CD4-positive, alpha-beta memory T cell (primary cell): ENCODE results near the gene WDR81. TPM values are rescaled to one million over a fixed set of nuclear protein-coding genes. Genes with fewer than 3 reads are reported as not detected.
"Not testable (repeated sequence)": the region's sequence is repeated elsewhere in the genome, so short reads cannot be mapped to it uniquely, and the experiment has no call there.

Experiments used
- CTCF ChIA-PET: fragments of 350-600 bp; sonication (Branson Sonifier 250); formaldehyde crosslinking; loops from one replicate; lab custom pipeline; 2021; ENCODE audit warnings: inconsistent platforms; ENCODE audit not compliant: partially characterized antibody; lab: Charles Lee
- POLR2A ChIA-PET: fragments of 350-600 bp; sonication (Branson Sonifier 250); formaldehyde crosslinking; loops from one replicate; lab custom pipeline; 2021; ENCODE audit not compliant: partially characterized antibody; lab: Charles Lee
- DNase-seq, 5 donors: peaks; one replicate each; pipeline versions ENCODE4 v3.0.0 to v3.0.0-alpha.2; 2020 to 2022; ENCODE audit warnings: mixed read lengths in 1 of 5
- H3K27ac ChIP-seq: one replicate; pipeline ENCODE4 v1.7.0; 2013; ENCODE audit warnings: low read depth, low read length
- H3K27me3 ChIP-seq: 2 replicates; pipeline ENCODE4 v1.7.0; 2013; ENCODE audit warnings: mild to moderate bottlenecking, low read length, moderate library complexity; ENCODE audit not compliant: insufficient read depth
- H3K36me3 ChIP-seq: 2 replicates; pipeline ENCODE4 v1.7.0; 2013; ENCODE audit warnings: mild to moderate bottlenecking, low read length, moderate library complexity; ENCODE audit not compliant: insufficient read depth
- H3K4me1 ChIP-seq: 2 replicates; pipeline ENCODE4 v1.7.0; 2013; ENCODE audit warnings: mild to moderate bottlenecking, low read length, moderate library complexity; ENCODE audit not compliant: insufficient read depth
- H3K4me3 ChIP-seq, 2 donors: one replicate each; pipeline ENCODE4 v1.7.0; 2013; ENCODE audit warnings: low read length in 2 of 2, mild to moderate bottlenecking in 1 of 2
- H3K9me3 ChIP-seq, 2 donors: one replicate each; pipeline ENCODE4 v1.7.0; 2013; ENCODE audit warnings: low read length in 2 of 2, control low read depth in 1 of 2; ENCODE audit not compliant: control insufficient read depth in 1 of 2
- H3K27ac Mint-ChIP-seq, 7 donors: one replicate each; pipeline ENCODE4 v1.8.0; 2020 to 2021; ENCODE audit warnings: mixed read lengths in 7 of 7, mild to moderate bottlenecking in 6 of 7, inconsistent platforms in 3 of 7, moderate library complexity in 3 of 7
- H3K27me3 Mint-ChIP-seq, 2 donors: one replicate each; pipeline ENCODE4 v1.8.0; 2020 to 2021; ENCODE audit warnings: mixed read lengths in 2 of 2
- H3K36me3 Mint-ChIP-seq, 2 donors: one replicate each; pipeline ENCODE4 v1.8.0; 2020 to 2021; ENCODE audit warnings: mixed read lengths in 2 of 2, inconsistent platforms in 1 of 2, mild to moderate bottlenecking in 1 of 2
- H3K4me1 Mint-ChIP-seq, 4 donors: one replicate each; pipeline ENCODE4 v1.8.0; 2020 to 2021; ENCODE audit warnings: mixed read lengths in 4 of 4, mild to moderate bottlenecking in 1 of 4
- H3K4me3 Mint-ChIP-seq, 8 donors: one replicate each; pipeline ENCODE4 v1.8.0; 2020 to 2021; ENCODE audit warnings: mixed read lengths in 8 of 8, mild to moderate bottlenecking in 7 of 8, moderate library complexity in 6 of 8, inconsistent platforms in 3 of 8
- H3K9me3 Mint-ChIP-seq, 8 donors: one replicate each; pipeline ENCODE4 v1.8.0; 2020 to 2021; ENCODE audit warnings: mixed read lengths in 8 of 8, mild to moderate bottlenecking in 5 of 8, inconsistent platforms in 3 of 8, moderate library complexity in 1 of 8
- intact Hi-C: fragments of 100-400 bp; cut with micrococcal nuclease; formaldehyde crosslinking; loops from one replicate; pipeline ENCODE4 v1.15.1; 2023
- polyA plus RNA-seq, 2 donors: library from polyadenylated mRNA; unstranded; fragments of 300-500 nt; fragmentation: Illumina TruSeq; gene quantifications; one replicate each; pipeline ENCODE4 v1.2.3, GENCODE V29; 2021
- total RNA-seq, 2 experiments: library from RNA; stranded (reverse); gene quantifications; one replicate each; pipeline ENCODE4 v1.2.3, GENCODE V29; 2021

Gene WDR81
- total and polyA plus RNA-seq, 4 experiments from 2014 or later = 4.4 to 40.3 (median 29.9) TPM

- H3K4me1 Mint-ChIP-seq = peaks cover 16 to 48% (median 18%) of the 10 kb centered on the region in 4 donors
- CTCF ChIA-PET = no interaction called here
Measured at GRCh38 chr17:1759529-1759928, 35.0 kb downstream of the WDR81 start.

GRCh38 chr17:1762233-1762900 lies 37.9 kb downstream of the WDR81 start:
- Mint-ChIP-seq H3K4me1 (peaks cover 17 to 48% (median 19%) of the 10 kb centered on the region in 4 donors), H3K36me3 (no peaks in the 10 kb centered on the region), H3K9me3 (no peaks in the 10 kb centered on the region), H3K4me3 (peak overlapping the region in 3 of 8 donors; percentile 25 to 57 (median 54)), H3K27ac (peak overlapping the region in 6 of 7 donors; percentile 57 to 96 (median 80)), H3K27me3 (no peaks in the 10 kb centered on the region)
- Histone ChIP-seq H3K4me1 (peaks cover 34% of the 10 kb centered on the region), H3K9me3 (no peaks in the 10 kb centered on the region), H3K27ac (peak overlapping the region; percentile 43), H3K27me3 (no peaks in the 10 kb centered on the region), H3K36me3 (no peaks in the 10 kb centered on the region), H3K4me3 (no peak overlapping the region)
- CTCF ChIA-PET = interaction anchor here (0.8 to 3.1 kb wide), 5 partner anchors 13 to 43 kb away, joined by 3 to 21 read pairs (median 9); no protein-coding TSS in a partner anchor
- DNase-seq = no peak
- POLR2A ChIA-PET = interaction anchor here (1.2 to 4.8 kb wide), 6 partner anchors 9 to 113 kb away, joined by 3 to 62 read pairs (median 14); partner anchors contain the start of genes RILP, RPA1, SMYD4 and WDR81
- intact Hi-C loops = loop anchor here (5.0 kb wide), 1 partner anchor 40 kb away; the partner anchor contains the start of gene WDR81

More at GRCh38 chr17:1759529-1759928, 35.0 kb downstream of the WDR81 start:
- Histone ChIP-seq H3K4me3 (no peak overlapping the region), H3K27me3 (no peaks in the 10 kb centered on the region), H3K9me3 (no peaks in the 10 kb centered on the region), H3K4me1 (peaks cover 31% of the 10 kb centered on the region), H3K36me3 (no peaks in the 10 kb centered on the region), H3K27ac (no peak overlapping the region)
- Mint-ChIP-seq H3K4me3 (no peak overlapping the region), H3K9me3 (no peaks in the 10 kb centered on the region), H3K27ac (peak overlapping the region in 2 of 7 donors; percentile 55 to 59), H3K27me3 (peaks cover 0 to 2% of the 10 kb centered on the region in 2 donors), H3K36me3 (no peaks in the 10 kb centered on the region)
- intact Hi-C loops = no loop called here
- POLR2A ChIA-PET = interaction anchor here (1.3 kb wide), 1 partner anchor 43 kb away, joined by 4 read pairs; no protein-coding TSS in a partner anchor
- no peak for DNase-seq

GRCh38 chr17:1762901-1763898 lies 38.7 kb downstream of the WDR81 start:
- peak overlapping the region in 7 of 8 donors; percentile 48 to 86 (median 67) for H3K4me3 Mint-ChIP-seq
- intact Hi-C loops = loop anchor here (5.0 kb wide), 1 partner anchor 41 kb away; the partner anchor contains the start of gene WDR81
- POLR2A ChIA-PET = interaction anchor here (0.8 to 4.8 kb wide), 13 partner anchors 10 to 114 kb away, joined by 3 to 62 read pairs (median 8); partner anchors contain the start of genes RILP, RPA1, SMYD4 and WDR81

GRCh38 chr17:1764284-1764683 lies 39.8 kb downstream of the WDR81 start:
- Histone ChIP-seq H3K4me3 (no peak overlapping the region), H3K4me1 (peaks cover 34% of the 10 kb centered on the region), H3K27me3 (no peaks in the 10 kb centered on the region), H3K27ac (peak overlapping the region; percentile 43), H3K9me3 (no peaks in the 10 kb centered on the region), H3K36me3 (no peaks in the 10 kb centered on the region)
- intact Hi-C loops = loop anchor here (5.0 kb wide), 1 partner anchor 42 kb away; the partner anchor contains the start of gene WDR81
- ChIA-PET CTCF (interaction anchor here (1.0 to 3.1 kb wide), 10 partner anchors 19 to 115 kb away, joined by 3 to 21 read pairs (median 5); partner anchors contain the start of gene WDR81), POLR2A (interaction anchor here (0.8 to 4.8 kb wide), 15 partner anchors 9 to 115 kb away, joined by 3 to 62 read pairs (median 8); partner anchors contain the start of genes PRPF8, RILP, RPA1 and SMYD4)
- peak; percentile 43 to 83 (median 76) for DNase-seq
- no peaks in the 10 kb centered on the region for H3K27me3 Mint-ChIP-seq
- H3K4me1 Mint-ChIP-seq = peaks cover 17 to 49% (median 22%) of the 10 kb centered on the region in 4 donors
- peak overlapping the region; percentile 40 to 86 (median 66) for H3K4me3 Mint-ChIP-seq
- no peaks in the 10 kb centered on the region for H3K36me3 Mint-ChIP-seq
- H3K9me3 Mint-ChIP-seq = peaks cover 0 to 2% (median 0%) of the 10 kb centered on the region in 8 donors
- peak overlapping the region; percentile 51 to 97 (median 92) for H3K27ac Mint-ChIP-seq

More at GRCh38 chr17:1762901-1763898, 38.7 kb downstream of the WDR81 start:
- Histone ChIP-seq H3K9me3 (no peaks in the 10 kb centered on the region), H3K36me3 (no peaks in the 10 kb centered on the region), H3K4me3 (no peak overlapping the region), H3K27me3 (no peaks in the 10 kb centered on the region), H3K4me1 (peaks cover 34% of the 10 kb centered on the region), H3K27ac (peak overlapping the region; percentile 43)
- Mint-ChIP-seq H3K9me3 (no peaks in the 10 kb centered on the region), H3K27ac (peak overlapping the region in 6 of 7 donors; percentile 79 to 97 (median 94)), H3K27me3 (no peaks in the 10 kb centered on the region), H3K4me1 (peaks cover 19 to 54% (median 22%) of the 10 kb centered on the region in 4 donors), H3K36me3 (no peaks in the 10 kb centered on the region)
- CTCF ChIA-PET = interaction anchor here (0.8 to 3.1 kb wide), 9 partner anchors 12 to 107 kb away, joined by 3 to 21 read pairs (median 3); no protein-coding TSS in a partner anchor
- no peak for DNase-seq

GRCh38 chr17:1764705-1765104 lies 40.2 kb downstream of the WDR81 start:
- POLR2A ChIA-PET = interaction anchor here (0.9 to 4.8 kb wide), 14 partner anchors 9 to 115 kb away, joined by 3 to 62 read pairs (median 8); partner anchors contain the start of genes PRPF8, RILP, RPA1 and SMYD4
- not testable (repeated sequence) for H3K9me3 ChIP-seq, H3K9me3 Mint-ChIP-seq, H3K4me3 ChIP-seq, H3K27me3 ChIP-seq, H3K36me3 ChIP-seq, H3K36me3 Mint-ChIP-seq, H3K27me3 Mint-ChIP-seq, DNase-seq
- peaks cover 38% of the 10 kb centered on the region for H3K4me1 ChIP-seq
- CTCF ChIA-PET = interaction anchor here (1.0 to 3.1 kb wide), 9 partner anchors 19 to 116 kb away, joined by 3 to 21 read pairs (median 7); partner anchors contain the start of gene WDR81
- intact Hi-C loops = loop anchor here (5.0 kb wide), 1 partner anchor 42 kb away; the partner anchor contains the start of gene WDR81
- peak overlapping the region; percentile 51 to 97 (median 92) for H3K27ac Mint-ChIP-seq
- peaks cover 19 to 53% (median 26%) of the 10 kb centered on the region in 4 donors for H3K4me1 Mint-ChIP-seq
- peak overlapping the region; percentile 40 to 86 (median 66) for H3K4me3 Mint-ChIP-seq
- H3K27ac ChIP-seq = peak overlapping the region; percentile 43

GRCh38 chr17:1765576-1765975 lies 41.1 kb downstream of the WDR81 start:
- no peaks in the 10 kb centered on the region for H3K9me3 ChIP-seq
- Mint-ChIP-seq H3K27ac (peak overlapping the region in 1 of 7 donors; percentile 55), H3K4me3 (no peak overlapping the region), H3K27me3 (no peaks in the 10 kb centered on the region), H3K36me3 (no peaks in the 10 kb centered on the region), H3K9me3 (peaks cover 0 to 2% (median 0%) of the 10 kb centered on the region in 8 donors), H3K4me1 (peaks cover 21 to 59% (median 29%) of the 10 kb centered on the region in 4 donors)
- H3K27ac ChIP-seq = no peak overlapping the region
- peaks cover 42% of the 10 kb centered on the region for H3K4me1 ChIP-seq
- H3K27me3 ChIP-seq = no peaks in the 10 kb centered on the region
- intact Hi-C loops = no loop called here
- ChIA-PET POLR2A (interaction anchor here (0.6 to 4.8 kb wide), 8 partner anchors 18 to 517 kb away, joined by 3 to 62 read pairs (median 6); partner anchors contain the start of gene WDR81), CTCF (interaction anchor here (1.0 to 2.0 kb wide), 5 partner anchors 18 to 49 kb away, joined by 3 to 11 read pairs (median 7); partner anchors contain the start of gene WDR81)
- no peak overlapping the region for H3K4me3 ChIP-seq
- no peaks in the 10 kb centered on the region for H3K36me3 ChIP-seq
- no peak for DNase-seq
